GM21390 (cell line): ENCODE measurements around the gene MPP7.

ENCODE experiments used
- ATAC-seq: cut with Tn5 transposase; IDR thresholded peaks from one replicate; pipeline ENCODE4 v1.9.1; 2021; ENCODE audit not compliant: unreplicated experiment

MPP7 gene

GRCh38 chr10:28307267-28307666 is 4.4 kb upstream of the MPP7 start:
- no peak for ATAC-seq

GRCh38 chr10:28305553-28305952 is 2.7 kb upstream of the MPP7 start:
- ATAC-seq = no peak

GRCh38 chr10:28304032-28304571 is 1.2 kb upstream of the MPP7 start:
- ATAC-seq = no peak

GRCh38 chr10:28302012-28302637 is 739 bp downstream of the MPP7 start:
- no peak for ATAC-seq

GRCh38 chr10:28300027-28300426 is 2.8 kb downstream of the MPP7 start:
- ATAC-seq = no peak

- no peak for ATAC-seq
These were observed 3.9 kb downstream of the MPP7 start for GRCh38 chr10:28298951-28299350.

GRCh38 chr10:28296023-28296422 is 6.8 kb downstream of the MPP7 start:
- ATAC-seq = no peak

GRCh38 chr10:28295336-28295735 is 7.5 kb downstream of the MPP7 start:
- ATAC-seq = no peak

GRCh38 chr10:28294809-28295208 is 8.1 kb downstream of the MPP7 start:
- no peak for ATAC-seq

- ATAC-seq = no peak
These were observed 8.7 kb downstream of the MPP7 start for GRCh38 chr10:28294169-28294532.

- no peak for ATAC-seq
These were observed 9.4 kb downstream of the MPP7 start for GRCh38 chr10:28293236-28294168.

- ATAC-seq = no peak
These were observed 11.0 kb downstream of the MPP7 start for GRCh38 chr10:28291881-28292297.

GRCh38 chr10:28285816-28286215 is 17.0 kb downstream of the MPP7 start:
- no peak for ATAC-seq

GRCh38 chr10:28284126-28284525 is 18.7 kb downstream of the MPP7 start:
- no peak for ATAC-seq

GRCh38 chr10:28283251-28283650 is 19.6 kb downstream of the MPP7 start:
- no peak for ATAC-seq

- ATAC-seq = no peak
These were observed 20.5 kb downstream of the MPP7 start for GRCh38 chr10:28282336-28282735.

GRCh38 chr10:28281726-28282315 is 21.0 kb downstream of the MPP7 start:
- ATAC-seq = no peak

GRCh38 chr10:28280652-28281051 is 22.2 kb downstream of the MPP7 start:
- no peak for ATAC-seq

- no peak for ATAC-seq
These were observed 23.0 kb downstream of the MPP7 start for GRCh38 chr10:28279878-28280277.

GRCh38 chr10:28278842-28279241 is 24.0 kb downstream of the MPP7 start:
- ATAC-seq = no peak

- ATAC-seq = no peak
These were observed 26.5 kb downstream of the MPP7 start for GRCh38 chr10:28276384-28276783.

- ATAC-seq = no peak
These were observed 28.4 kb downstream of the MPP7 start for GRCh38 chr10:28274475-28274874.
